ENCODE results near the gene C8B. TPM values are rescaled to one million over a fixed set of nuclear protein-coding genes. Genes with fewer than 3 reads are reported as not detected.

The C8B gene
- total RNA-seq, 1 experiment from 2014 or later = not detected

DNA sequence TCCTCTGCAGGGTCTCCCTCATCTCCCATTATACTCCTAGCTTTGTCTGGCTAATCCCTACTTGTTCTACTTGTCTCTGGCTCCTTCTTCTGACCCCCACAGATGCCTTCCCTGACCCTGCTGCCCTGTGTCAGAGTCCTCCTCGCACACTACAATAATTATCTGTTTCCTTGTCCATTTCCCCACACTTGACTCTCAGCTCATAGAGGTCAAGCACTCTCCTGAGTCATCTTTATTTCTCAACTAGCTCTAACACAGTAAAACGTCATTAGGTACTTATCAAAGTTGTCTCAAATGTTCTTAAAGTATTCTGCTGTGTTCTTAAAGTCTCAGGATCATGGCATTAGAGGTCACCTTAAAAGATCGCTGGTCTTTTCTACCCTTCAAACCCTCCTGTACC is 64.1 kb downstream of the C8B start:
- no peak for DNase-seq (ENCODE audit: low read depth)

DNA sequence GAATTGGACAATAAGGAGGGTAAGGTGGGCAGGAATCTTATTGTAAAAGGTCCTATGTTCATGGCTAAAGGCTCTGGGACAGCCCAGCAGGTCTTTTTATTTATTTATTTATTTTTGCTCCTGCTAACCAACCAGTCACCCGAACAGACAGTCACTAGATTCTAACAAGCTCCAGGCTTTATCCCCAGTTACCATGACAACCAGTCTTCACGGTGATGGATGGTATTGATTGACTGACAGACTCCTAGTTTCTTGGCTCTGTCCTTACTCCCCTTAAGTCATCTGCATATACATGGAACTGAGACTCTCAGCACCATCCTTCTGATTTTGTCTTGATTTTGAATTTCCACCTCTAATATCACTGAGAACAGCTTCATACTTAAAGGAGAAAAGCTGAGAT is 66.9 kb downstream of the C8B start:
- no peak for DNase-seq (ENCODE audit: low read depth)

DNA sequence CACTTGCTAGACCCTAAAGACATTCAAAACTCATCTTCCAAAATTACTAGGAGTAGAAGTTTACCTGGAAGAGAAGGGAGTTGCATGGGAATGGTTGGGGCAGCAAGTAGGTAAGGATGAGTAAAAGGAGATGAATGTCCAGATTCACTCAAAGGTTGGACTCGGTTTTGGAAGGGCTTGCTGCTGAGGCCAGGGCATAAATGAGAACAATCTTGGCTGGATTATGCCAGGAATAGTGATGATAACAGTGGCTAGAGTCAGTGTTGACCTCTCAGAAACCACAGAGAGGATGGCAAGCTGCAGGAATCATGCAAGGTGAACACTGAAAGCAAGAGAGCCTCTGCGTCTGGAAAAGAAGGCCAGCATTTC is 67.8 kb downstream of the C8B start:
- DNase-seq (ENCODE audit: low read depth) = no peak

DNA sequence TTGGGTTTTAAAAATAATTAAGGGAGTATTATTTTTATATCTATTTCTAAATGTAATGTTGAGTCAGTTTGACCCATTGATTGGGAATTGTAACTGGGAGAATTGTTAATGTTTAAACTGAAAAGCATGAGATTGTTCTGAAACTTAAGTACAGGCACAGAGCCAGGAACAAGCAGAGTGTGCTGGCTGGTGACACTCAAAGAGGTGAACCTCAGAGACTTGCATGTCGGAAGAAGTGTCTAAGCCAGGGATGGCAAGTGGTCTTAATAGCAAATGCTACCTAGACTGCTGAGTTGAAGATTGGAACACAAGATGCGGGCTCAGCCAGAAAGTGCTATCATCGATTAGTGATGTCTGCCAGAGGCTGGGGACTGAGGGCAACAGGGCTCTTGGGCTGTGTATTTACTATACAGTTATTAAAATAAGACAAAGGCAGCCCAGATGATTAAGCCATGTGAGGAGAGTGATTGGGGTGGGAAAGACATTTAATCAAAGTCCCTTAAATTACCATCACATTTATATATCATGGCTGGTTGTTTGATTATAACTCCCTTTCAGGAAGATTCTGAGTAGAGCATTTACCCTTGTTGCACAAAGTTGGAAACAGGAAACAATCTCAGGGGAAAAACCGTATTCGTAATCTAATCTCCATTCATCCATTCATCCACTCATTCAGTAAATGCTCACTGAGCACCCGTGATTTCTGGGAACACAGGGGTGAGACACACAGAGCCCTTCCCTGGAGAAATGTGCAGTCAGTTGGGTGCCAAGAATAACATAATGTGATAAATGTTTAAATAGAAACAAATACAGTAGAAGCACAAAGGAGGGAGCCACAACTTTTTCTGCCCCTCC is 68.4 kb downstream of the C8B start:
- no peak for DNase-seq (ENCODE audit: low read depth)

GRCh38 chr1:56894014-56894413 is 71.8 kb downstream of the C8B start:
- no peak for DNase-seq (ENCODE audit: low read depth)

- no peak for DNase-seq (ENCODE audit: low read depth)
These were observed 75.6 kb downstream of the C8B start for GRCh38 chr1:56890229-56890628.

GRCh38 chr1:56881417-56881816 is 84.4 kb downstream of the C8B start:
- no peak for DNase-seq (ENCODE audit: low read depth)

- DNase-seq (ENCODE audit: low read depth) = no peak
These were observed 85.0 kb downstream of the C8B start for GRCh38 chr1:56880774-56881173.

Other genes with a start within 250 kb of the C8B start
- gene FYB2, start 146.6 kb downstream of the C8B start, total RNA-seq (2014; rRNA removed; shearing (Covaris generic)) = not detected in 2 replicates
- gene C8A, start 111.2 kb downstream of the C8B start, total RNA-seq (2014; rRNA removed; shearing (Covaris generic)) = not detected in 2 replicates